Neuron (in vitro differentiated cells): Measurements from ENCODE around the gene TMEM31.
"Not testable (repeated sequence)": the region's sequence is repeated elsewhere in the genome, so short reads cannot be mapped to it uniquely, and the experiment has no call there.

Experiments used
- H2AFZ ChIP-seq: one replicate; pipeline ENCODE4 v1.6.1; 2013; ENCODE audit warnings: low read depth, mild to moderate bottlenecking, inconsistent platforms, low read length, moderate library complexity
- H3K27me3 ChIP-seq: one replicate; pipeline ENCODE4 v1.6.1; 2013; ENCODE audit warnings: low read length; ENCODE audit not compliant: insufficient read depth
- H3K36me3 ChIP-seq: one replicate; pipeline ENCODE4 v1.6.1; 2013; ENCODE audit warnings: low read length; ENCODE audit not compliant: insufficient read depth
- H3K4me1 ChIP-seq: one replicate; pipeline ENCODE4 v1.6.1; 2013; ENCODE audit warnings: low read length; ENCODE audit not compliant: insufficient read depth
- H3K4me3 ChIP-seq: 2 replicates; pipeline ENCODE4 v1.5.1; 2013; ENCODE audit warnings: mild to moderate bottlenecking, low read length, moderate library complexity
- H3K9me3 ChIP-seq: one replicate; pipeline ENCODE4 v1.6.1; 2013; ENCODE audit warnings: low read length

Gene TMEM31

DNA sequence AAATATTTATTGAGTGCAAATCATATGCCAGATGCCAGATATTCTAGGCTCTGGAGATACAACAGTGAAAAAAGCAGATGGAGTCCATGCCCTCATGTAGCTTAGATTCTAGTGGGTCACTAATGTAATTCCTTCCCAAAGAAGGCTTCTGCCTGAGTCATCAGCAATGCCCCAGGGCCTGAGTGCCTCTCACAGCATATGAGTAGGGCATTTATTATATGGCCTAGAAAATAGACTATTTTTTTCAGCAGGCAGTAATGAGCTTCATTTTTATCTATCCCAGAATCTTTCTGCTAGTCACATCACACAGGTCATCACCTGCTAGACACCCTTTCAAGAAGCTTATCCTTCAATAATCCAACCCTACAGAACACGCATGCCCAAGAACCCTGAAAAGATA is 22.3 kb downstream of the TMEM31 start:
- H3K9me3 ChIP-seq = no peaks in the 10 kb centered on the region

DNA sequence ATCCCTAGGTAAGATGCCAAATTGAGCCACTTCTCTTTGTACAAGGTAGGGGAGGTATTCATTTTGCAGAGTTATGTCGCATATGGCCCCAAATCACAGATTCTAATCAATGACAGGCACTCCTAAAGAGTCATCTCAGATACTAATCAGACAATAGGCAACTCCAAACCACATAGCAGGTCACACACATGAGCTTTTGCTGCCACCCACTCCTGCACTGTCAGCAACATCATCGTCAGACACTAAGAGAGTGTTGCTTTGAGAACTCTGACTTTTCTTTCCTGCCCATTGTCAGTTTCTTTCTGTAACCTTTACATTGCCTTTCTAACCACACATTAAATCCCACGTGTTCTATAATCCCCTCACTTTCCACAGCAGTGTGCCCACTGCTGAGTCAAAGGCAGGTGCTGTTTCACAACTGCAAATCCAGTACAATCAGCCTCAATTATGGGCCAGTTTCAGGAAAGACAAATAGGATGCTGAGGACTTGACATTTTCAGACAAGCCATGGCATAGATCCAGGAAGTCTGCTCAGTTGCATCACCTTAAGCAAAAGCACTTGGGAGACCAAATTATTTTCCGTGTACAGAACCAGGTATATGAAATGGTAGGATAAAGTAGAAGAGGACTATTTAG is 23.5 kb downstream of the TMEM31 start:
- Histone ChIP-seq H3K27me3 (peaks cover 16% of the 10 kb centered on the region), H3K4me1 (no peaks in the 10 kb centered on the region), H2AFZ (no peak overlapping the region), H3K36me3 (no peaks in the 10 kb centered on the region), H3K9me3 (no peaks in the 10 kb centered on the region), H3K4me3 (no peak overlapping the region)

More for the DNA sequence above, 22.3 kb downstream of the TMEM31 start:
- Histone ChIP-seq H3K4me3 (no peak overlapping the region), H3K27me3 (peaks cover 25% of the 10 kb centered on the region), H3K4me1 (no peaks in the 10 kb centered on the region), H3K36me3 (no peaks in the 10 kb centered on the region), H2AFZ (no peak overlapping the region)

DNA sequence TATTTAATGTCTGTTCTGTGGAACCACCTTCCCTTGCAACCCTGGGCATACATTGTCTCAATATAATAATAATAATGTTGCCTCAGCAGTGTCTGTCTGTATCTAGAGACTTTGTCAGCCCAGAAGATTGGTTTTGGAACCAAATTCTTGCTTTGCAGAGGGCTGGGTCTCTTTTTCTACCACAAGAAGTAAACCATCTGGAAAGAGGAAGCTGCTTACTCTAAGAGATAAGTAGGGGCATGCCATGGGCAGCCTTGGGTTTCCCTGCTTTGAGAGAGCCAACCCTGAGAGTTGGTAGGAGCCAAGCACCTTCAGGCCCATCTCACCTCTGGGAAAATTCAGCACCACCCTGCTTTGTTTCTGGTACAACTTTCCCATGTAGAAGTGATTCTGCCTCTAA is 27.0 kb downstream of the TMEM31 start:
- no peaks in the 10 kb centered on the region for H3K36me3 ChIP-seq
- H3K4me1 ChIP-seq = no peaks in the 10 kb centered on the region
- no peak overlapping the region for H2AFZ ChIP-seq
- H3K27me3 ChIP-seq = no peaks in the 10 kb centered on the region
- H3K9me3 ChIP-seq = no peaks in the 10 kb centered on the region
- H3K4me3 ChIP-seq = no peak overlapping the region

DNA sequence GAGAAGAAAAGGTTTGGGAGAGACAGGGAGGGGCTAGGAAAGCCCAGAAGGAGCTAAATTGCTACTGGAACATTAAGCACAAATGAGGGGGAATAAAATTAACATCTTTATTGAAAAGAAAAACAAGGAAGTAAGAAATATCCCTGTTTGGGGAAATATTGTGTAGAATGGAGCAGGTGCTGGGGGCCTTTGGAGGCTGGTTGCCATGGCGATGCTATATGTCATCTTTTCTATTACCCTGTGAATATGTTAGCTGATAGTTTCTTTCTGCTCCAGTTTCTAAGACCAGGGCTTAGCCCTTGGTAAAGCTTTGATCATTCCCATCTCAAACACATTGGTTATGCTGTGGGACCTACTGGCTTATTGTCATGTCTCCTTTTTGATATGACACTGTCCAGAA is 28.7 kb downstream of the TMEM31 start:
- Histone ChIP-seq H3K9me3 (no peaks in the 10 kb centered on the region), H3K36me3 (no peaks in the 10 kb centered on the region), H3K4me1 (no peaks in the 10 kb centered on the region), H2AFZ (no peak overlapping the region), H3K4me3 (no peak overlapping the region), H3K27me3 (no peaks in the 10 kb centered on the region)

DNA sequence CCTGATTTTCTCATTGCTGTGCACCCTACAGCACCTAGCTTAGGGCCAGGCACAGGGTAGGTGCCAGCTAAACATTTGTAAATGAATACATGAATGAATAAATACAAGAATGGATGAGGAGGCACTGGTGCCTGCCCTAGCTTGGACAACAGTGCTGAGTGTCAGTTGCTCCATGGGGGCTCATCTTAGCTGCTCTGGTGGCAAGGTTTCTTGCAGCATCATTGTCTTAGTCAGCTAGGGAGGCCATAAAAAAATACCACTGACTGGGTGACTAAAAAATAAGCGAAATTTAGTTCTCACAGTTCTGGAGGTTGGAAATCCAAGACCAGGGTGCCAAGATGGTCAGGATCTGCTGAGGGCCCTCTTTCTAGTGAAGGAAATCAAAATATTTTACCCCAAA is 31.2 kb downstream of the TMEM31 start:
- no peaks in the 10 kb centered on the region for H3K36me3 ChIP-seq
- no peaks in the 10 kb centered on the region for H3K4me1 ChIP-seq
- no peak overlapping the region for H3K4me3 ChIP-seq
- peaks cover 3% of the 10 kb centered on the region for H3K27me3 ChIP-seq
- no peaks in the 10 kb centered on the region for H3K9me3 ChIP-seq
- H2AFZ ChIP-seq = no peak overlapping the region

DNA sequence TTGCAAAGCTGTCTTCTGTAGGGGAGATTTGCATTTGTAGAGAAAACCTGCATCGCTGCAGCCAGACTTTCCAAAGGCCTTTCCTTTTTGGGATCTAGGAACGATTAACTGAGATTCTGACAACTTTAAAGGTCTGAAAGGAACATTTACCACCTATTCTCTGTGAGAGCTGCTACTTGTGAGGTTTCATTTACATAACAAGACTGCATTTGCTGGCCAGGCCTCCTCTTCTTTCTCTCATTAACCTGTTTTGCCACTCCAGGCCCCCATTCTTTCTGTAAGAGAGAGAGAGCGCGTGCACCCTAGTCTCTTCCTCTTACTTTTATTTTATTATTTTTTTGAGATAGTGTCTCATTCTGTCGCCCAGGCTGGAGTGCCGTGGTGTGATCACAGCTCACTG is 31.6 kb downstream of the TMEM31 start:
- Histone ChIP-seq H3K9me3 (no peaks in the 10 kb centered on the region), H3K27me3 (peaks cover 3% of the 10 kb centered on the region), H2AFZ (no peak overlapping the region), H3K4me1 (no peaks in the 10 kb centered on the region), H3K36me3 (no peaks in the 10 kb centered on the region), H3K4me3 (no peak overlapping the region)

DNA sequence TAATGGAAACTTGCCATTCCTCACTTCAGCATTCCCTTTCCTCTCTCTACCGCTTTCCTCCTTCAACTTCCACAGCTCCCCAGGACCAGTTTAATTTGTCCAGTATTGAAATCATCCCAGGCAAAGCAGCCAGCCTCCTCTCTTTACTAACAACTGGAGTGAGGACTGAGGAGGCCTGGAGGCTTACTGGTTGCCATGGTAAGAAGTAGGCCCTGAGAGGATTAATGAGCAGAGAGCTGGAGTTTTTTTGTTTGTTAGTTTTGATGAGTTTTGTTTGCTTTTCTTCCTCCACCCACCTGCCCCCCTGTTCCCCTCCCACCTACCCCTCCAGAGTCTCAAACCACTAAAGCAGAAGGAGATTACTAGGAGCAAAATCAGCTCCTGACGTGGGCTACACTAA is 36.5 kb downstream of the TMEM31 start:
- Histone ChIP-seq H2AFZ (no peak overlapping the region), H3K4me1 (no peaks in the 10 kb centered on the region), H3K27me3 (peaks cover 8% of the 10 kb centered on the region), H3K4me3 (no peak overlapping the region), H3K9me3 (no peaks in the 10 kb centered on the region), H3K36me3 (no peaks in the 10 kb centered on the region)

DNA sequence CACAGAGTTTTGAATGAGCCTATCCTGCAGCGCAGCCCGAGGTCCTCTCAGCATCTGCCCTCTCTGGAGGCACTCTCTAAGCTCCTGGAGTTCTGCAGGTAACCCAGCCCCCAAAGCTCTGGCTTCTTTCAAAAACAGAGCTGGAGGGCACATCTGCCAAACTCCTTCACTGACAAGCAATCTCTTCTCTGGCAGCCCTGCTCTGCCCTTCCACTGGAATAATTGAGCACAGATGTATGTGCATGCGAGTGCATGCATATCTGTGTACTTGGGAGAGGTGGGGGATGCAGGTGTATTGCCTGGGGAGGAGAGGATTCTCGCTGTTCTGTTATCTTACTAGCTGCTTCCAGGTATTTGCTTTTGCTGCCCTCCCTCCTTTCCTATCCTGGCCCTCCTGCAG is 43.7 kb downstream of the TMEM31 start:
- no peaks in the 10 kb centered on the region for H3K36me3 ChIP-seq
- H3K4me3 ChIP-seq = no peak overlapping the region
- no peaks in the 10 kb centered on the region for H3K9me3 ChIP-seq
- no peaks in the 10 kb centered on the region for H3K4me1 ChIP-seq
- H2AFZ ChIP-seq = no peak overlapping the region
- peaks cover 5% of the 10 kb centered on the region for H3K27me3 ChIP-seq

DNA sequence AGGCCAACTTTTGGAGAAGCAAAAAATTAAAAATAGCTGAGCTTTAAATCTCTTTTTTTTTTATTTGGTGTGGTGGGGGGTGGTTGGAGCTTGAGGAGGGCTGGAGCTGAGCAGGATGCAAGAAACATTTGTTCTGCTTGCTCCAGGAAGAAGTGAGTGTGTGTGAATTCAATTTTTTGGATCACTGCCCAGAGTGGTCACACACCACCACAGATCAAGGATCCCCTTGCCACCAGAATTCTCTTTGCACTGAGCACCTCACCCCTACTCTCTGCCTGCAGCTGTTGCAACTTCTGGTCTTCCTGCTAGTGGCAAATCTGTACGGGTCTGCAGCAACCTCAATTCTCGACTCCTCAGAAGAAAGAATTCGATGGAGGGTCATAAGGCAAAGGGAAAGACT is 46.0 kb downstream of the TMEM31 start:
- Histone ChIP-seq H3K36me3 (no peaks in the 10 kb centered on the region), H3K4me3 (no peak overlapping the region), H3K9me3 (no peaks in the 10 kb centered on the region), H3K27me3 (peaks cover 3% of the 10 kb centered on the region), H2AFZ (no peak overlapping the region), H3K4me1 (no peaks in the 10 kb centered on the region)

DNA sequence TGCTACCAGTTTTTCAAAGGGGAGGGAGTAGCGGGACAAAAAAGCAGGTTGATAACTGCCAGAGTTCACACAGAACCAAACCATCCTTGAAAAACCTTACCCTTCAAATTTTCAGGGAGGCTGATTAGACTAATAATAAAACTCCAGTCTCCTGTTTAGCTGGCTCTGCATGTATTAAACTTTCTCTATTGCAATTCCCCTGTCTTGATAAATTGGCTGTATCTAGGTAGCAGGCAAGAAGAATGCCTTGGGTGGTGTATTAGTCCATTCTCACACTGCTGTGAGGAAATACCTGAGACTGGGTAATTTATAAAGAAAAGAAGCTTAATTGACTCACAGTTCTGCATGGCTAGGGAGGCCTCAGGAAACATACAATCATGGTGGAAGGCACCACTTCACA is 47.8 kb downstream of the TMEM31 start:
- Histone ChIP-seq H3K9me3 (no peaks in the 10 kb centered on the region), H3K36me3 (no peaks in the 10 kb centered on the region), H3K4me3 (no peak overlapping the region), H2AFZ (no peak overlapping the region), H3K4me1 (no peaks in the 10 kb centered on the region), H3K27me3 (no peaks in the 10 kb centered on the region)

DNA sequence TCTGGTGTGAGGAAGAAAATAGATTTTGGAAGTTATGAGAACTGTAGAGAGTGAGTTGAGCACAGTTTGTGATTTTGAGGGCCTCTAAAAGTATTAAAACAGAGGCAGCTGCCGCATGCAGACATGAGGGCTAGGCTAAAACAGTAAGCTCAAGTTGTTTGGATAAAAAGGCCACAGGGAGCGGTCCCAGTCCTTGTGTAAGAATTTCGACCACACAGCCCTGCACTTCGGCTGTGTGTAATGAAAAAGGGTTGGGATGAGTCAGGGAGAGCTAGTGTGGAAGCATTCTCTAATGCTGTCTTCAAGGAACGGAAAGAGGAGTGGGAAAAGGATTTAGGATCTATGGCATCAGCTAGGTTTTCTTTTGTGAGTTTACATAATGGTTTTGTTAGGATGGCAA is 52.8 kb downstream of the TMEM31 start:
- H3K4me3 ChIP-seq, H2AFZ ChIP-seq: not testable (repeated sequence)

More for the DNA sequence above, 52.8 kb downstream of the TMEM31 start:
- not testable (repeated sequence) for H3K36me3 ChIP-seq, H3K27me3 ChIP-seq, H3K4me1 ChIP-seq, H3K9me3 ChIP-seq
